PC-3 (cell line): ENCODE measurements around the gene PDLIM4. TPM values are rescaled to one million over a fixed set of nuclear protein-coding genes. Genes with fewer than 3 reads are reported as not detected.

ENCODE experiments used
- ATAC-seq: fragments of 200-7000 bp; cut with Tn5 transposase; 2 replicates; pipeline ENCODE4 v1.9.1; 2020; ENCODE audit warnings: mild to moderate bottlenecking, moderate library complexity
- BruUV-seq: library from RNA; stranded (reverse); fragments of 400-500 nt; replicated peaks from 2 replicates; lab custom pipeline; 2021; lab: Mats Ljungman, UMichigan
- CTCF ChIA-PET: fragments of 300-600 bp; sonication (Branson Sonifier 250); formaldehyde crosslinking; loops from one replicate; lab custom pipeline; 2022; ENCODE audit warnings: antibody characterized with exemption; lab: Charles Lee
- POLR2A ChIA-PET: fragments of 300-600 bp; sonication (Branson Sonifier 250); formaldehyde crosslinking; loops from one replicate; lab custom pipeline; 2022; ENCODE audit warnings: antibody characterized with exemption; ENCODE audit not compliant: unreplicated experiment; lab: Charles Lee
- DNase-seq: peaks from one replicate; pipeline ENCODE4 v3.0.0-alpha.2; 2015
- H2AFZ ChIP-seq: fragments of 300-600 bp; sonication (generic); 2 replicates; pipeline ENCODE4 v1.6.0; 2016; ENCODE audit warnings: antibody characterized with exemption, low read length
- H3F3A ChIP-seq: fragments of 300-600 bp; sonication (generic); one replicate; pipeline ENCODE4 v1.6.0; 2017; ENCODE audit warnings: antibody characterized with exemption, low read length, control low read depth, mild to moderate bottlenecking; ENCODE audit not compliant: unreplicated experiment
- H3K27ac ChIP-seq: fragments of 300-600 bp; sonication (generic); 2 replicates; pipeline ENCODE4 v1.5.1; 2016; ENCODE audit warnings: mild to moderate bottlenecking, low read length
- H3K27me3 ChIP-seq: fragments of 300-600 bp; sonication (generic); 2 replicates; pipeline ENCODE4 v1.6.1; 2016; ENCODE audit warnings: low read length, mixed read lengths
- H3K36me3 ChIP-seq: fragments of 300-600 bp; sonication (generic); 2 replicates; pipeline ENCODE4 v1.6.1; 2016; ENCODE audit warnings: low read depth, mixed run types, low read length, mixed read lengths
- H3K4me1 ChIP-seq: fragments of 300-600 bp; sonication (generic); 2 replicates; pipeline ENCODE4 v1.5.1; 2016; ENCODE audit warnings: low read length; ENCODE audit not compliant: insufficient read depth
- H3K4me2 ChIP-seq: fragments of 300-600 bp; sonication (generic); 2 replicates; pipeline ENCODE4 v1.6.0; 2016; ENCODE audit warnings: low read length
- H3K4me3 ChIP-seq: fragments of 300-600 bp; sonication (generic); 2 replicates; pipeline ENCODE4 v1.5.1; 2016; ENCODE audit warnings: mild to moderate bottlenecking, low read length, mixed read lengths
- H3K79me2 ChIP-seq: fragments of 300-600 bp; sonication (generic); 2 replicates; pipeline ENCODE4 v1.6.1; 2017; ENCODE audit warnings: low read length, mixed read lengths
- H3K9ac ChIP-seq: fragments of 300-600 bp; sonication (generic); 2 replicates; pipeline ENCODE4 v1.6.0; 2016; ENCODE audit warnings: mild to moderate bottlenecking, low read length
- H3K9me2 ChIP-seq: fragments of 300-600 bp; sonication (generic); replicated peaks from 2 replicates; pipeline ENCODE4 v1.6.1; 2016; ENCODE audit warnings: mixed run types, low read length, mixed read lengths
- H3K9me3 ChIP-seq: fragments of 300-600 bp; sonication (generic); 2 replicates; pipeline ENCODE4 v1.6.1; 2016; ENCODE audit warnings: low read length, mixed read lengths
- H4K20me1 ChIP-seq: fragments of 300-600 bp; sonication (generic); 2 replicates; pipeline ENCODE4 v1.6.1; 2016; ENCODE audit warnings: low read length, mixed read lengths
- CTCF ChIP-seq: fragments of 300-600 bp; sonication (generic); conservative IDR thresholded peaks from 2 replicates; pipeline ENCODE4 v1.5.1; 2017; ENCODE audit warnings: antibody characterized with exemption, low read depth, mild to moderate bottlenecking, low read length
- EZH2 ChIP-seq: fragments of 300-600 bp; sonication (generic); IDR thresholded peaks from one replicate; pipeline ENCODE4 v1.6.1; 2017; ENCODE audit warnings: antibody characterized with exemption, mild to moderate bottlenecking, low read length; ENCODE audit not compliant: unreplicated experiment
- EZH2phosphoT487 ChIP-seq: fragments of 300-600 bp; sonication (generic); IDR thresholded peaks from 2 replicates; pipeline ENCODE4 v1.6.1; 2018; ENCODE audit warnings: mild to moderate bottlenecking, antibody characterized with exemption, low read length, borderline replicate concordance
- intact Hi-C: fragments of 100-400 bp; cut with micrococcal nuclease; formaldehyde crosslinking; loops from 2 replicates; pipeline ENCODE4 v1.9.0; 2023
- total RNA-seq: library from RNA; depleted of rRNA; stranded (reverse); fragments of >200 nt; gene quantifications from 2 replicates; pipeline ENCODE4 v1.2.3, GENCODE V29; 2014

PDLIM4 gene
- total RNA-seq, 1 experiment from 2014 or later = 27.8 TPM

- no peaks in the 10 kb centered on the region for H3K27me3 ChIP-seq
- no peak overlapping the region for H3K4me2 ChIP-seq
- ChIA-PET POLR2A (no interaction called here), CTCF (no interaction called here)
- H3K4me3 ChIP-seq = no peak overlapping the region
- no peaks in the 10 kb centered on the region for H3F3A ChIP-seq
- no peak overlapping the region for H3K27ac ChIP-seq
- no TSS peak for BruUV-seq
- peaks cover 3% of the 10 kb centered on the region for H3K4me1 ChIP-seq
- no peaks in the 10 kb centered on the region for H3K9me2 ChIP-seq
- H3K9me3 ChIP-seq = no peaks in the 10 kb centered on the region
- DNase-seq = no peak
- ATAC-seq = no peak
- no peak overlapping the region for H2AFZ ChIP-seq
- intact Hi-C loops = no loop called here
- no peaks in the 10 kb centered on the region for H3K79me2 ChIP-seq
- H3K9ac ChIP-seq = no peak overlapping the region
- peaks cover 8% of the 10 kb centered on the region; the same call in 1 of the 2 replicates for H3K36me3 ChIP-seq
- no peaks in the 10 kb centered on the region for H4K20me1 ChIP-seq
- no peak for TF ChIP-seq EZH2
- no peak for TF ChIP-seq EZH2phosphoT487
- no peak for TF ChIP-seq CTCF
Observed at GRCh38 chr5:132209901-132210545, 47.5 kb upstream of the PDLIM4 start.

- Histone ChIP-seq H3K4me3 (no peak overlapping the region), H3K79me2 (no peaks in the 10 kb centered on the region), H3F3A (no peaks in the 10 kb centered on the region), H2AFZ (no peak overlapping the region), H3K9me3 (no peaks in the 10 kb centered on the region), H3K4me1 (peaks cover 10% of the 10 kb centered on the region), H3K9ac (no peak overlapping the region), H3K27me3 (no peaks in the 10 kb centered on the region), H3K27ac (no peak overlapping the region), H3K36me3 (peaks cover 7% of the 10 kb centered on the region; the same call in 1 of the 2 replicates), H4K20me1 (no peaks in the 10 kb centered on the region), H3K9me2 (no peaks in the 10 kb centered on the region), H3K4me2 (no peak overlapping the region)
- no TSS peak for BruUV-seq
- intact Hi-C loops = no loop called here
- DNase-seq (no peak), ATAC-seq (no peak)
- POLR2A ChIA-PET = no interaction called here
- CTCF ChIA-PET = no interaction called here
- TF ChIP-seq EZH2phosphoT487 = no peak
- TF ChIP-seq CTCF = no peak
- TF ChIP-seq EZH2 = no peak
Observed at GRCh38 chr5:132210944-132211343, 46.6 kb upstream of the PDLIM4 start.

DNA sequence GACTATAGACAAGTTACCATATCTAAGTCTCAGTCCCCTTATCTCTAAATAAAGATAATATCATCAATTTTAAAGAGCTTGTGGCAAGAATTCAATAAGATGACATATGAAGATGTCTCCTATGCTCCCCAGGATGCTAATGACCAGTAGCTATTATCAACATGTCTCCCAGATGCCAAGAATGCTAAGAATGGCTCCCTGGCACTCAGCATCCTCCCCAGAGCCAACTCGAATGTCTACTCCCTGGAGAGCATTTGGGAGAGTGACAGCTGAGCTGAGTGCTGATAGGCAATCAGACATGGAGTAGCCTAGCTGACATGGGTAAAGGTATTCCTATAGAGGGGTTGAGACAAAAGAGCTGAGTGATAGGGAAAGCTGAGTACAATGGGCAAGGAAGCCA lies 45.7 kb upstream of the PDLIM4 start:
- no peaks in the 10 kb centered on the region for H3K79me2 ChIP-seq
- H3K27me3 ChIP-seq = no peaks in the 10 kb centered on the region
- no peaks in the 10 kb centered on the region for H4K20me1 ChIP-seq
- no peak overlapping the region for H3K4me3 ChIP-seq
- H3K27ac ChIP-seq = no peak overlapping the region
- TF ChIP-seq CTCF = no peak
- TF ChIP-seq EZH2phosphoT487 = no peak
- TF ChIP-seq EZH2 = no peak
- no peaks in the 10 kb centered on the region for H3K9me3 ChIP-seq
- ChIA-PET CTCF (no interaction called here), POLR2A (no interaction called here)
- no peak overlapping the region for H3K9ac ChIP-seq
- H3F3A ChIP-seq = no peaks in the 10 kb centered on the region
- H3K36me3 ChIP-seq = peaks cover 7% of the 10 kb centered on the region; the same call in 1 of the 2 replicates
- H3K9me2 ChIP-seq = no peaks in the 10 kb centered on the region
- BruUV-seq = no TSS peak
- ATAC-seq = no peak
- H2AFZ ChIP-seq = no peak overlapping the region
- H3K4me1 ChIP-seq = peaks cover 10% of the 10 kb centered on the region
- intact Hi-C loops = no loop called here
- no peak for DNase-seq
- no peak overlapping the region for H3K4me2 ChIP-seq
